ENCODE data around the gene MCTP1.
"Not testable (repeated sequence)": the region's sequence is repeated elsewhere in the genome, so short reads cannot be mapped to it uniquely, and the experiment has no call there.

Gene MCTP1

GRCh38 chr5:95224701-95225459 lies 60.0 kb downstream of the MCTP1 start:
- no peak for DNase-seq
- H3K4me3 ChIP-seq (ENCODE audit: insufficient read depth, low read depth, low read length, poor library complexity, severe bottlenecking) = no peak overlapping the region
- H3K36me3 ChIP-seq (ENCODE audit: control insufficient read depth, insufficient read depth, low read length) = no peaks in the 10 kb centered on the region
- no peak overlapping the region for H3K27ac ChIP-seq (ENCODE audit: insufficient read depth, low read length, poor library complexity, severe bottlenecking)
- H3K27me3 ChIP-seq (replicated peaks; ENCODE audit: control insufficient read depth, insufficient read depth, low read length, poor library complexity, severe bottlenecking) = no peaks in the 10 kb centered on the region
- H3K4me1 ChIP-seq (ENCODE audit: control insufficient read depth, insufficient read depth, low read length, poor library complexity, severe bottlenecking) = no peaks in the 10 kb centered on the region
- H3K9me3 ChIP-seq (ENCODE audit: control insufficient read depth, low read length) = no peaks in the 10 kb centered on the region

- no peak for DNase-seq
- Histone ChIP-seq H3K9me3 (ENCODE audit: control insufficient read depth, low read length) (no peaks in the 10 kb centered on the region), H3K4me3 (ENCODE audit: insufficient read depth, low read depth, low read length, poor library complexity, severe bottlenecking) (no peak overlapping the region), H3K27ac (ENCODE audit: insufficient read depth, low read length, poor library complexity, severe bottlenecking) (no peak overlapping the region), H3K4me1 (ENCODE audit: control insufficient read depth, insufficient read depth, low read length, poor library complexity, severe bottlenecking) (no peaks in the 10 kb centered on the region), H3K36me3 (ENCODE audit: control insufficient read depth, insufficient read depth, low read length) (no peaks in the 10 kb centered on the region), H3K27me3 (replicated peaks; ENCODE audit: control insufficient read depth, insufficient read depth, low read length, poor library complexity, severe bottlenecking) (no peaks in the 10 kb centered on the region)
Observed at GRCh38 chr5:95223566-95224258, 61.2 kb downstream of the MCTP1 start.

- no peaks in the 10 kb centered on the region for H3K36me3 ChIP-seq (ENCODE audit: control insufficient read depth, insufficient read depth, low read length)
- no peaks in the 10 kb centered on the region for H3K4me1 ChIP-seq (ENCODE audit: control insufficient read depth, insufficient read depth, low read length, poor library complexity, severe bottlenecking)
Observed at GRCh38 chr5:95222836-95223235, 62.1 kb downstream of the MCTP1 start.

GRCh38 chr5:95221234-95221633 lies 63.7 kb downstream of the MCTP1 start:
- Histone ChIP-seq H3K36me3 (ENCODE audit: control insufficient read depth, insufficient read depth, low read length) (no peaks in the 10 kb centered on the region), H3K4me1 (ENCODE audit: control insufficient read depth, insufficient read depth, low read length, poor library complexity, severe bottlenecking) (no peaks in the 10 kb centered on the region), H3K27ac (ENCODE audit: insufficient read depth, low read length, poor library complexity, severe bottlenecking) (no peak overlapping the region), H3K27me3 (replicated peaks; ENCODE audit: control insufficient read depth, insufficient read depth, low read length, poor library complexity, severe bottlenecking) (no peaks in the 10 kb centered on the region), H3K4me3 (ENCODE audit: insufficient read depth, low read depth, low read length, poor library complexity, severe bottlenecking) (no peak overlapping the region), H3K9me3 (ENCODE audit: control insufficient read depth, low read length) (no peaks in the 10 kb centered on the region)
- no peak for DNase-seq

More at GRCh38 chr5:95222836-95223235, 62.1 kb downstream of the MCTP1 start:
- no peak overlapping the region for H3K4me3 ChIP-seq (ENCODE audit: insufficient read depth, low read depth, low read length, poor library complexity, severe bottlenecking)
- no peaks in the 10 kb centered on the region for H3K9me3 ChIP-seq (ENCODE audit: control insufficient read depth, low read length)
- no peak overlapping the region for H3K27ac ChIP-seq (ENCODE audit: insufficient read depth, low read length, poor library complexity, severe bottlenecking)
- no peaks in the 10 kb centered on the region for H3K27me3 ChIP-seq (replicated peaks; ENCODE audit: control insufficient read depth, insufficient read depth, low read length, poor library complexity, severe bottlenecking)
- DNase-seq = no peak

- no peaks in the 10 kb centered on the region for H3K36me3 ChIP-seq (ENCODE audit: control insufficient read depth, insufficient read depth, low read length)
- no peak for DNase-seq
Observed at GRCh38 chr5:95220381-95220780, 64.5 kb downstream of the MCTP1 start.

GRCh38 chr5:95219411-95219810 lies 65.5 kb downstream of the MCTP1 start:
- no peaks in the 10 kb centered on the region for H3K4me1 ChIP-seq (ENCODE audit: control insufficient read depth, insufficient read depth, low read length, poor library complexity, severe bottlenecking)
- H3K36me3 ChIP-seq (ENCODE audit: control insufficient read depth, insufficient read depth, low read length) = no peaks in the 10 kb centered on the region
- H3K27ac ChIP-seq (ENCODE audit: insufficient read depth, low read length, poor library complexity, severe bottlenecking) = no peak overlapping the region
- DNase-seq = no peak
- no peaks in the 10 kb centered on the region for H3K9me3 ChIP-seq (ENCODE audit: control insufficient read depth, low read length)
- no peaks in the 10 kb centered on the region for H3K27me3 ChIP-seq (replicated peaks; ENCODE audit: control insufficient read depth, insufficient read depth, low read length, poor library complexity, severe bottlenecking)
- no peak overlapping the region for H3K4me3 ChIP-seq (ENCODE audit: insufficient read depth, low read depth, low read length, poor library complexity, severe bottlenecking)

More at GRCh38 chr5:95220381-95220780, 64.5 kb downstream of the MCTP1 start:
- Histone ChIP-seq H3K4me1 (ENCODE audit: control insufficient read depth, insufficient read depth, low read length, poor library complexity, severe bottlenecking) (no peaks in the 10 kb centered on the region), H3K9me3 (ENCODE audit: control insufficient read depth, low read length) (no peaks in the 10 kb centered on the region), H3K27me3 (replicated peaks; ENCODE audit: control insufficient read depth, insufficient read depth, low read length, poor library complexity, severe bottlenecking) (no peaks in the 10 kb centered on the region), H3K27ac (ENCODE audit: insufficient read depth, low read length, poor library complexity, severe bottlenecking) (no peak overlapping the region), H3K4me3 (ENCODE audit: insufficient read depth, low read depth, low read length, poor library complexity, severe bottlenecking) (no peak overlapping the region)

GRCh38 chr5:95217881-95218280 lies 67.0 kb downstream of the MCTP1 start:
- no peak for DNase-seq
- no peak overlapping the region for H3K27ac ChIP-seq (ENCODE audit: insufficient read depth, low read length, poor library complexity, severe bottlenecking)
- no peaks in the 10 kb centered on the region for H3K4me1 ChIP-seq (ENCODE audit: control insufficient read depth, insufficient read depth, low read length, poor library complexity, severe bottlenecking)
- no peaks in the 10 kb centered on the region for H3K27me3 ChIP-seq (replicated peaks; ENCODE audit: control insufficient read depth, insufficient read depth, low read length, poor library complexity, severe bottlenecking)
- no peaks in the 10 kb centered on the region for H3K9me3 ChIP-seq (ENCODE audit: control insufficient read depth, low read length)
- no peak overlapping the region for H3K4me3 ChIP-seq (ENCODE audit: insufficient read depth, low read depth, low read length, poor library complexity, severe bottlenecking)
- H3K36me3 ChIP-seq (ENCODE audit: control insufficient read depth, insufficient read depth, low read length) = no peaks in the 10 kb centered on the region

- H3K9me3 ChIP-seq (ENCODE audit: control insufficient read depth, low read length) = no peaks in the 10 kb centered on the region
- no peak overlapping the region for H3K4me3 ChIP-seq (ENCODE audit: insufficient read depth, low read depth, low read length, poor library complexity, severe bottlenecking)
- H3K36me3 ChIP-seq (ENCODE audit: control insufficient read depth, insufficient read depth, low read length) = no peaks in the 10 kb centered on the region
- DNase-seq = no peak
- no peaks in the 10 kb centered on the region for H3K4me1 ChIP-seq (ENCODE audit: control insufficient read depth, insufficient read depth, low read length, poor library complexity, severe bottlenecking)
- no peak overlapping the region for H3K27ac ChIP-seq (ENCODE audit: insufficient read depth, low read length, poor library complexity, severe bottlenecking)
- no peaks in the 10 kb centered on the region for H3K27me3 ChIP-seq (replicated peaks; ENCODE audit: control insufficient read depth, insufficient read depth, low read length, poor library complexity, severe bottlenecking)
Observed at GRCh38 chr5:95217351-95217750, 67.5 kb downstream of the MCTP1 start.

GRCh38 chr5:95216136-95216955 lies 68.5 kb downstream of the MCTP1 start:
- Histone ChIP-seq H3K9me3 (ENCODE audit: control insufficient read depth, low read length) (no peaks in the 10 kb centered on the region), H3K4me3 (ENCODE audit: insufficient read depth, low read depth, low read length, poor library complexity, severe bottlenecking) (no peak overlapping the region), H3K27ac (ENCODE audit: insufficient read depth, low read length, poor library complexity, severe bottlenecking) (no peak overlapping the region), H3K36me3 (ENCODE audit: control insufficient read depth, insufficient read depth, low read length) (no peaks in the 10 kb centered on the region), H3K27me3 (replicated peaks; ENCODE audit: control insufficient read depth, insufficient read depth, low read length, poor library complexity, severe bottlenecking) (no peaks in the 10 kb centered on the region), H3K4me1 (ENCODE audit: control insufficient read depth, insufficient read depth, low read length, poor library complexity, severe bottlenecking) (no peaks in the 10 kb centered on the region)
- DNase-seq = no peak

GRCh38 chr5:95207811-95208210 lies 77.1 kb downstream of the MCTP1 start:
- H3K4me3 ChIP-seq (ENCODE audit: insufficient read depth, low read depth, low read length, poor library complexity, severe bottlenecking); H3K27me3 ChIP-seq (replicated peaks; ENCODE audit: control insufficient read depth, insufficient read depth, low read length, poor library complexity, severe bottlenecking); H3K4me1 ChIP-seq (ENCODE audit: control insufficient read depth, insufficient read depth, low read length, poor library complexity, severe bottlenecking); H3K9me3 ChIP-seq (ENCODE audit: control insufficient read depth, low read length); DNase-seq; H3K36me3 ChIP-seq (ENCODE audit: control insufficient read depth, insufficient read depth, low read length); H3K27ac ChIP-seq (ENCODE audit: insufficient read depth, low read length, poor library complexity, severe bottlenecking): not testable (repeated sequence)

All from effector memory CD4-positive, alpha-beta T cell (primary cell).